GM18517 (cell line): ENCODE measurements around the gene RBM4.

Source experiments
- ATAC-seq: cut with Tn5 transposase; IDR thresholded peaks from one replicate; pipeline ENCODE4 v1.9.1; 2021; ENCODE audit warnings: mild to moderate bottlenecking, moderate library complexity; ENCODE audit not compliant: unreplicated experiment

RBM4 gene

GRCh38 chr11:66688561-66689534 lies 50.3 kb downstream of the RBM4 start:
- ATAC-seq, result no peak

- no peak for ATAC-seq
Measured at GRCh38 chr11:66689661-66690590, 51.4 kb downstream of the RBM4 start.

GRCh38 chr11:66691311-66691980 lies 52.9 kb downstream of the RBM4 start:
- no peak for ATAC-seq

- no peak for ATAC-seq
Measured at GRCh38 chr11:66692446-66692845, 53.9 kb downstream of the RBM4 start.

GRCh38 chr11:66692871-66693331 lies 54.4 kb downstream of the RBM4 start:
- no peak for ATAC-seq

GRCh38 chr11:66693356-66694055 lies 55.0 kb downstream of the RBM4 start:
- ATAC-seq, result no peak

- no peak for ATAC-seq
Measured at GRCh38 chr11:66694056-66694410, 55.5 kb downstream of the RBM4 start.

GRCh38 chr11:66694732-66695207 lies 56.3 kb downstream of the RBM4 start:
- ATAC-seq, result no peak
